ENCODE data around the gene MAP2K2.

MAP2K2 gene

GRCh38 chr19:4114181-4114580 lies 9.7 kb downstream of the MAP2K2 start:
- in situ Hi-C loops (cut with HindIII; ENCODE audit: low pct_ligation_motif_present, low sequenced_read_pairs), result no loop called here
- no peaks in the 10 kb centered on the region for H3K27me3 ChIP-seq (replicated peaks)
- no peak overlapping the region for H3K27ac ChIP-seq
- DNase-seq, result no peak
- no peak overlapping the region for H3K4me3 ChIP-seq (ENCODE audit: low read depth, low read length)
- TF ChIP-seq CTCF (IDR thresholded peaks at IDR 0.05; ENCODE audit: low read depth, low read length, missing control alignments), result no peak
- peaks cover 69% of the 10 kb centered on the region for H3K36me3 ChIP-seq (replicated peaks)

GRCh38 chr19:4113398-4114088 lies 10.4 kb downstream of the MAP2K2 start:
- TF ChIP-seq CTCF (IDR thresholded peaks at IDR 0.05; ENCODE audit: low read depth, low read length, missing control alignments), result no peak
- H3K4me3 ChIP-seq (ENCODE audit: low read depth, low read length), result no peak overlapping the region
- in situ Hi-C loops (cut with HindIII; ENCODE audit: low pct_ligation_motif_present, low sequenced_read_pairs), result no loop called here
- no peak overlapping the region for H3K27ac ChIP-seq
- peaks cover 76% of the 10 kb centered on the region for H3K36me3 ChIP-seq (replicated peaks)
- no peaks in the 10 kb centered on the region for H3K27me3 ChIP-seq (replicated peaks)
- DNase-seq, result no peak

GRCh38 chr19:4112367-4112766 lies 11.6 kb downstream of the MAP2K2 start:
- DNase-seq, result no peak
- in situ Hi-C loops (cut with HindIII; ENCODE audit: low pct_ligation_motif_present, low sequenced_read_pairs), result no loop called here
- Histone ChIP-seq H3K27ac (no peak overlapping the region), H3K36me3 (replicated peaks) (peaks cover 78% of the 10 kb centered on the region), H3K27me3 (replicated peaks) (no peaks in the 10 kb centered on the region), H3K4me3 (ENCODE audit: low read depth, low read length) (no peak overlapping the region)
- TF ChIP-seq CTCF (IDR thresholded peaks at IDR 0.05; ENCODE audit: low read depth, low read length, missing control alignments), result no peak

GRCh38 chr19:4109626-4109945 lies 14.3 kb downstream of the MAP2K2 start:
- TF ChIP-seq CTCF (IDR thresholded peaks at IDR 0.05; ENCODE audit: low read depth, low read length, missing control alignments), result no peak
- in situ Hi-C loops (cut with HindIII; ENCODE audit: low pct_ligation_motif_present, low sequenced_read_pairs), result no loop called here

GRCh38 chr19:4108767-4109625 lies 14.9 kb downstream of the MAP2K2 start:
- in situ Hi-C loops (cut with HindIII; ENCODE audit: low pct_ligation_motif_present, low sequenced_read_pairs), result no loop called here
- peaks cover 66% of the 10 kb centered on the region for H3K36me3 ChIP-seq (replicated peaks)
- H3K27ac ChIP-seq, result no peak overlapping the region
- H3K4me3 ChIP-seq (ENCODE audit: low read depth, low read length), result no peak overlapping the region
- no peaks in the 10 kb centered on the region for H3K27me3 ChIP-seq (replicated peaks)
- DNase-seq, result no peak
- no peak for TF ChIP-seq CTCF (IDR thresholded peaks at IDR 0.05; ENCODE audit: low read depth, low read length, missing control alignments)

More at GRCh38 chr19:4109626-4109945, 14.3 kb downstream of the MAP2K2 start:
- no peak overlapping the region for H3K4me3 ChIP-seq (ENCODE audit: low read depth, low read length)
- peaks cover 72% of the 10 kb centered on the region for H3K36me3 ChIP-seq (replicated peaks)
- no peak for DNase-seq
- H3K27ac ChIP-seq, result no peak overlapping the region
- H3K27me3 ChIP-seq (replicated peaks), result no peaks in the 10 kb centered on the region
